Activated CD4-positive, alpha-beta T cell treated with anti-CD3 and anti-CD28 coated beads, Interleukin-2, amount 10 ng/mL, durations not matched to agents 7 days and 5 days (primary cell): ENCODE measurements around the gene OPCML. TPM values are rescaled to one million over a fixed set of nuclear protein-coding genes. Genes with fewer than 3 reads are reported as not detected.

Experiments
- CTCF ChIA-PET: fragments of 350-600 bp; sonication (Branson Sonifier 250); formaldehyde crosslinking; loops from one replicate; lab custom pipeline; 2021; ENCODE audit warnings: antibody characterized with exemption; lab: Charles Lee
- POLR2A ChIA-PET: fragments of 350-600 bp; sonication (Branson Sonifier 250); formaldehyde crosslinking; loops from one replicate; lab custom pipeline; 2021; ENCODE audit warnings: antibody characterized with exemption; lab: Charles Lee
- DNase-seq: peaks from one replicate; pipeline ENCODE4 v3.0.0-alpha.2; 2020
- H3K27ac Mint-ChIP-seq: one replicate; pipeline ENCODE4 v1.8.0; 2021; ENCODE audit warnings: mild to moderate bottlenecking, moderate library complexity, mixed read lengths
- H3K27me3 Mint-ChIP-seq: one replicate; pipeline ENCODE4 v1.8.0; 2021; ENCODE audit warnings: mixed read lengths
- H3K36me3 Mint-ChIP-seq: one replicate; pipeline ENCODE4 v1.8.0; 2021; ENCODE audit warnings: low read depth, mixed read lengths
- H3K4me1 Mint-ChIP-seq: one replicate; pipeline ENCODE4 v1.8.0; 2021; ENCODE audit warnings: mixed read lengths
- H3K4me3 Mint-ChIP-seq: one replicate; pipeline ENCODE4 v1.8.0; 2021; ENCODE audit warnings: mild to moderate bottlenecking, moderate library complexity, mixed read lengths
- H3K9me3 Mint-ChIP-seq: one replicate; pipeline ENCODE4 v1.8.0; 2021; ENCODE audit warnings: mixed read lengths
- total RNA-seq, 2 experiments: library from RNA; stranded (reverse); gene quantifications; one replicate each; pipeline ENCODE4 v1.2.3, GENCODE V29; 2021

Gene OPCML
- total RNA-seq, 2 experiments from 2014 or later, result not detected

GRCh38 chr11:133266986-133267385 is 265.3 kb downstream of the OPCML start:
- Mint-ChIP-seq H3K27me3 (peaks cover 2% of the 10 kb centered on the region), H3K4me1 (no peaks in the 10 kb centered on the region), H3K9me3 (no peaks in the 10 kb centered on the region), H3K4me3 (no peak overlapping the region), H3K36me3 (no peaks in the 10 kb centered on the region), H3K27ac (no peak overlapping the region)
- CTCF ChIA-PET, result no interaction called here
- DNase-seq, result no peak
- POLR2A ChIA-PET, result no interaction called here

GRCh38 chr11:133265530-133266035 is 266.7 kb downstream of the OPCML start:
- Mint-ChIP-seq H3K4me3 (no peak overlapping the region), H3K27ac (no peak overlapping the region), H3K4me1 (no peaks in the 10 kb centered on the region), H3K36me3 (no peaks in the 10 kb centered on the region), H3K27me3 (peaks cover 2% of the 10 kb centered on the region), H3K9me3 (no peaks in the 10 kb centered on the region)
- no peak for DNase-seq
- CTCF ChIA-PET, result no interaction called here
- POLR2A ChIA-PET, result no interaction called here

- no peaks in the 10 kb centered on the region for H3K4me1 Mint-ChIP-seq
- H3K27ac Mint-ChIP-seq, result no peak overlapping the region
- no peaks in the 10 kb centered on the region for H3K36me3 Mint-ChIP-seq
- ChIA-PET CTCF (no interaction called here), POLR2A (no interaction called here)
- DNase-seq, result no peak
- no peak overlapping the region for H3K4me3 Mint-ChIP-seq
- peaks cover 2% of the 10 kb centered on the region for H3K27me3 Mint-ChIP-seq
- H3K9me3 Mint-ChIP-seq, result peaks cover 2% of the 10 kb centered on the region
Observed at GRCh38 chr11:133263332-133263731, 269.0 kb downstream of the OPCML start.

GRCh38 chr11:133258751-133259150 is 273.6 kb downstream of the OPCML start:
- no peak for DNase-seq
- no peaks in the 10 kb centered on the region for H3K36me3 Mint-ChIP-seq
- ChIA-PET CTCF (no interaction called here), POLR2A (no interaction called here)
- H3K9me3 Mint-ChIP-seq, result peaks cover 2% of the 10 kb centered on the region
- H3K27ac Mint-ChIP-seq, result no peak overlapping the region
- H3K4me3 Mint-ChIP-seq, result no peak overlapping the region
- no peaks in the 10 kb centered on the region for H3K4me1 Mint-ChIP-seq
- H3K27me3 Mint-ChIP-seq, result no peaks in the 10 kb centered on the region

- no peaks in the 10 kb centered on the region for H3K4me1 Mint-ChIP-seq
- H3K4me3 Mint-ChIP-seq, result no peak overlapping the region
- H3K27ac Mint-ChIP-seq, result no peak overlapping the region
- no peaks in the 10 kb centered on the region for H3K27me3 Mint-ChIP-seq
- ChIA-PET POLR2A (no interaction called here), CTCF (no interaction called here)
- no peak for DNase-seq
- H3K36me3 Mint-ChIP-seq, result no peaks in the 10 kb centered on the region
- peaks cover 2% of the 10 kb centered on the region for H3K9me3 Mint-ChIP-seq
Observed at GRCh38 chr11:133254601-133255000, 277.7 kb downstream of the OPCML start.

DNA sequence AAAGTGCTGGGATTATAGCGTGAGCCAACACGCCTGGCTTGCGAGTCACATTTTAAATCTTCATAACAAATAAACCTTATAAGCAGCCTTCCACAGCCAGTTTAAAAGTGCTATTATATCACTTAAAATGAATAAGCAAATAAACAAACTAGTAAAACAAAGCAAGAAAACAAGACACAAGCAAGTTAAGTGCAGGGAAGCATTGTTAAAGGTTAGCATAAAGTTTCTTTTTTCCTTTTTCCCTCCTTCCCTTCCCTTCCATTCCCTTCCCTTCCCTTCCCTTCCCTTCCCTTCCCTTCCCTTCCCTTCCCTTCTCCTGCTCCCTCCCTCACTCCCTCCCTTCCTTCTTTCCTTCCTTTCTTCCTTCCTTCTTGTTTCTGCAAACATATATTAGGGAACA is 278.7 kb downstream of the OPCML start:
- Mint-ChIP-seq H3K4me1 (no peaks in the 10 kb centered on the region), H3K36me3 (no peaks in the 10 kb centered on the region), H3K27ac (no peak overlapping the region), H3K27me3 (no peaks in the 10 kb centered on the region), H3K9me3 (no peaks in the 10 kb centered on the region), H3K4me3 (no peak overlapping the region)
- DNase-seq, result no peak
- POLR2A ChIA-PET, result no interaction called here
- CTCF ChIA-PET, result no interaction called here

DNA sequence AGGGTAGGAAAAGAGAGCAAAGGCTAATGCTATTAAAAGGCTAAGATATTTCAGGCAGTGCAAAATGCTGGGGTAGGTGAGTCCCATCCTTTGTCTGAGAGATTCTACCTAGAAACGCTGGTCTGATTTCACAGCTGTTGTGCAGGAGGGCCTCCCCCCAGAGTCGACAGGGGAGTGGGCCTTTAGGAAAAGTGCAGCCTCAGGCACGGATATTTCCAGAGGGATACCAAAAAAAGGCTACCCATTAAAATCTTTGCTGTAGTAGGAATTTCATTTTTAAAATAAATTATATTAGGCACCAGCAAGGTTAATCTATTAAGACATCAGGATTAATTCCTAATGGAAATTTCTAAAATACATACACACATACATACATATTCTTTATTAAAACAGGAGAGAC is 280.5 kb downstream of the OPCML start:
- H3K36me3 Mint-ChIP-seq, result no peaks in the 10 kb centered on the region
- ChIA-PET POLR2A (no interaction called here), CTCF (no interaction called here)
- H3K4me3 Mint-ChIP-seq, result no peak overlapping the region
- no peak for DNase-seq
- H3K9me3 Mint-ChIP-seq, result no peaks in the 10 kb centered on the region
- no peaks in the 10 kb centered on the region for H3K27me3 Mint-ChIP-seq
- no peak overlapping the region for H3K27ac Mint-ChIP-seq
- H3K4me1 Mint-ChIP-seq, result no peaks in the 10 kb centered on the region

- DNase-seq, result no peak
- ChIA-PET CTCF (no interaction called here), POLR2A (no interaction called here)
- Mint-ChIP-seq H3K27ac (no peak overlapping the region), H3K36me3 (no peaks in the 10 kb centered on the region), H3K4me1 (no peaks in the 10 kb centered on the region), H3K4me3 (no peak overlapping the region), H3K9me3 (no peaks in the 10 kb centered on the region), H3K27me3 (no peaks in the 10 kb centered on the region)
Observed at GRCh38 chr11:133249530-133249929, 282.8 kb downstream of the OPCML start.

GRCh38 chr11:133249065-133249464 is 283.2 kb downstream of the OPCML start:
- CTCF ChIA-PET, result no interaction called here
- no peak overlapping the region for H3K4me3 Mint-ChIP-seq
- H3K9me3 Mint-ChIP-seq, result no peaks in the 10 kb centered on the region
- no peaks in the 10 kb centered on the region for H3K27me3 Mint-ChIP-seq
- H3K27ac Mint-ChIP-seq, result no peak overlapping the region
- no peaks in the 10 kb centered on the region for H3K4me1 Mint-ChIP-seq
- no peak for DNase-seq
- no peaks in the 10 kb centered on the region for H3K36me3 Mint-ChIP-seq
- POLR2A ChIA-PET, result no interaction called here

- CTCF ChIA-PET, result no interaction called here
- Mint-ChIP-seq H3K27me3 (no peaks in the 10 kb centered on the region), H3K4me1 (no peaks in the 10 kb centered on the region), H3K4me3 (no peak overlapping the region), H3K27ac (no peak overlapping the region), H3K36me3 (no peaks in the 10 kb centered on the region), H3K9me3 (no peaks in the 10 kb centered on the region)
- POLR2A ChIA-PET, result no interaction called here
- DNase-seq, result no peak
Observed at GRCh38 chr11:133243832-133244231, 288.5 kb downstream of the OPCML start.

GRCh38 chr11:133240908-133241655 is 291.2 kb downstream of the OPCML start:
- no peaks in the 10 kb centered on the region for H3K9me3 Mint-ChIP-seq
- no peaks in the 10 kb centered on the region for H3K4me1 Mint-ChIP-seq
- ChIA-PET CTCF (no interaction called here), POLR2A (no interaction called here)
- H3K36me3 Mint-ChIP-seq, result no peaks in the 10 kb centered on the region
- no peak overlapping the region for H3K27ac Mint-ChIP-seq
- no peak overlapping the region for H3K4me3 Mint-ChIP-seq
- no peaks in the 10 kb centered on the region for H3K27me3 Mint-ChIP-seq
- no peak for DNase-seq

DNA sequence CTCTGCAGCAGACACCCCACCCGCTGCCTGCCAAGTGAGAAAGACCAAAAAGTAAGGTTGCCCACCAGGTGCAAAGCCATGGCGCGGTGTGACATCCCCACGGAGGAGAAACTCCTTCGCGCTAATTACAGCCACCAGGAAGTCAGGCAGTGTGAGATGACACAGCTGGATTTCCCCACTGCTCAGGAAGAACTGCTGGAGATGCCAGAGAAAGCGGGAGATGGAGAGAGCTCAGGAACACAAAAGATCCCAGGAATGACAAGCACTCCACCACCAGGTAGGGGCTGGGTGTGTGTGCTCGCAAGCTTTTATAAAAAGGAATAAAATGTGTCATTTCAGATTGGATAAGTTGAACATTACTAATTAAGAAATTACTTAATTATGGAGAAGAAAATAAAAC is 292.7 kb downstream of the OPCML start:
- no peak overlapping the region for H3K27ac Mint-ChIP-seq
- H3K27me3 Mint-ChIP-seq, result no peaks in the 10 kb centered on the region
- no peaks in the 10 kb centered on the region for H3K9me3 Mint-ChIP-seq
- DNase-seq, result no peak
- CTCF ChIA-PET, result no interaction called here
- no peaks in the 10 kb centered on the region for H3K4me1 Mint-ChIP-seq
- no peaks in the 10 kb centered on the region for H3K36me3 Mint-ChIP-seq
- H3K4me3 Mint-ChIP-seq, result no peak overlapping the region
- POLR2A ChIA-PET, result no interaction called here

DNA sequence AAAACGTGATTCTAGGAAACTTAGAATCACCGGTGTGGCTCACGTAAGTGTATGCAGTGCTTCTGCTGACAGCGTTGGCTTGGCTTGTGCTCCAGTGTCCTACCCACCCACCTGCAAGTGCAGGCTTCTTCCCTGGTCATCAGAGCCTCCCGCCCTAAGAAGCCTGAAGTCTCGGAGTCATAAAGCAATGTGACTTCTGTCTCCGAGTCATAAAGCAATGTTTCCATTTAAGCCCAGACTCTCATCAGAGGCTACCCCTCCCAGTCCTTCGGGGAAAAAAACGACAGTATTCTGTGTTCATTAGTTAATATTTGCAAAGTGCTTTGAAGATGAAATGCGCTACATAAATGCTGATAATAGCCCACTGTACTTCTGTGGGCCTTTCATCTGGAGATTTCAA is 293.8 kb downstream of the OPCML start:
- ChIA-PET POLR2A (no interaction called here), CTCF (no interaction called here)
- DNase-seq, result no peak
- Mint-ChIP-seq H3K27me3 (no peaks in the 10 kb centered on the region), H3K36me3 (no peaks in the 10 kb centered on the region), H3K27ac (no peak overlapping the region), H3K9me3 (no peaks in the 10 kb centered on the region), H3K4me1 (no peaks in the 10 kb centered on the region), H3K4me3 (no peak overlapping the region)

DNA sequence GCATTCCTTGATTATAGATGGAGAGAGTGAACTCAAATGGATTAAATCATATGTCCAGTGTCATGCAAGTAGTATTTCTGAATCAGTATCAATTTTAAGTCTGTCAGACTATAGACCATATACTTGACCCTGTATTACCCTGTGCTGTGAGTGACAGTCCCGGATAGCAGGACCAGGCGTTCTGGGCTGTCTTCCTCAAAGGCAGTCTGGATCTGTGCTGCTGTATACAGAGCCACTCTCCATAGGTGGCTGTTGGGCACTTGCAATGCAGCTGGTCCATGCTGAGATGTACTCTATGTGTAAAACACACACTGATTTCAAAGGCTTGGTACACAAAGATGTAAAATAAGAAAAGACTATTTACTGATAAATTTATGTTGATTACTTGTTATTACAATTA is 294.3 kb downstream of the OPCML start:
- no peak for DNase-seq
- Mint-ChIP-seq H3K9me3 (no peaks in the 10 kb centered on the region), H3K27me3 (no peaks in the 10 kb centered on the region), H3K4me3 (no peak overlapping the region), H3K4me1 (no peaks in the 10 kb centered on the region), H3K36me3 (no peaks in the 10 kb centered on the region), H3K27ac (no peak overlapping the region)
- ChIA-PET CTCF (no interaction called here), POLR2A (no interaction called here)
